K562 (cell line): ENCODE data around the gene CASP9. TPM values are rescaled to one million over a fixed set of nuclear protein-coding genes. Genes with fewer than 3 reads are reported as not detected.
A peak's percentile ranks its signal among the peaks of the same experiment; 100 is the strongest.

Experiments
- DPF2 ChIP-seq: fragments of 450-650 bp; IDR thresholded peaks from 2 replicates; pipeline ENCODE4 v1.6.1; 2016
- EGR1 ChIP-seq: fragments of 450-650 bp; conservative IDR thresholded peaks from 2 replicates; pipeline ENCODE4 v1.6.1; 2017; ENCODE audit warnings: mild to moderate bottlenecking
- MEIS2 ChIP-seq: fragments of 450-650 bp; IDR thresholded peaks from 2 replicates; pipeline ENCODE4 v1.6.1; 2014; ENCODE audit warnings: mild to moderate bottlenecking; ENCODE audit not compliant: partially characterized antibody
- MXI1 ChIP-seq: IDR thresholded peaks from 2 replicates; pipeline ENCODE4 v1.6.1; 2011; ENCODE audit warnings: low read depth, mild to moderate bottlenecking, improper control_type of control experiment, low read length
- PHF8 ChIP-seq: fragments of 200-600 bp; sonication (generic); IDR thresholded peaks from 2 replicates; pipeline ENCODE4 v1.6.1; 2012; ENCODE audit warnings: mixed run types, mild to moderate bottlenecking, inconsistent platforms, low read length, moderate library complexity, borderline replicate concordance
- RBM25 ChIP-seq: fragments of 200-400 bp; formaldehyde crosslinking; IDR thresholded peaks from 2 replicates; pipeline ENCODE4 v1.6.1; 2018; ENCODE audit warnings: low read length, low read depth, moderate library complexity; ENCODE audit not compliant: severe bottlenecking
- YY1 ChIP-seq, 3 experiments: IDR thresholded peaks; 2 replicates each; pipeline ENCODE4 v1.6.1; 2011; ENCODE audit warnings: low read length in 2 of 3, mild to moderate bottlenecking in 2 of 3, moderate library complexity in 2 of 3, borderline replicate concordance in 1 of 3, control low read depth in 1 of 3, low read depth in 1 of 3; ENCODE audit not compliant: insufficient read depth in 3 of 3, insufficient replicate concordance in 2 of 3, control insufficient read depth in 1 of 3, insufficient read length in 1 of 3; ENCODE audit errors: extremely low read depth in 1 of 3
- ZBTB40 ChIP-seq, 2 experiments: fragments of 450-650 bp in 1 of 2; sonication (generic) in 1 of 2; formaldehyde crosslinking in 1 of 2; IDR thresholded peaks; 2 replicates each; pipeline versions ENCODE4 v1.7.1 to v1.9.0; 2016 to 2022; ENCODE audit warnings: inconsistent platforms in 1 of 2, mild to moderate bottlenecking in 1 of 2, missing genetic modification reagents in 1 of 2
- polyA plus RNA-seq, 8 experiments: library from polyadenylated mRNA; depleted of rRNA in 4 of 8; stranded (reverse) in 5 of 8; unstranded in 3 of 8; fragments of >200 nt; fragmentation: Nextera tagmentation in 2 of 8; fragmentation: Illumina TruSeq in 1 of 8; extraction: Ambion mirVana in 2 of 8; extraction: Trizol in 1 of 8; gene quantifications; 2 replicates each; pipeline versions ENCODE4 v1.2.1 to v1.2.3, GENCODE V29; 2011 to 2014; ENCODE audit warnings: inconsistent platforms in 1 of 8, missing spikeins in 1 of 8
- total RNA-seq, 7 experiments: library from RNA; depleted of rRNA in 6 of 7; stranded (reverse); fragments of >200 nt in 6 of 7; fragmentation: Illumina TruSeq in 2 of 7; extraction: Trizol in 2 of 7; gene quantifications; 2 replicates each; pipeline versions ENCODE4 v1.2.1 to v1.2.3, GENCODE V29; 2011 to 2021; ENCODE audit warnings: low replicate concordance in 1 of 7
- TF ChIP-seq, protein P1 (sequence below), 2 experiments: fragments of 450-650 bp in 1 of 2; sonication (generic) in 1 of 2; formaldehyde crosslinking in 1 of 2; IDR thresholded peaks in 1 of 2; conservative IDR thresholded peaks in 1 of 2; 2 replicates each; pipeline versions ENCODE4 v1.6.1 to v1.8.1; 2016 to 2023; ENCODE audit warnings: mild to moderate bottlenecking in 2 of 2, moderate library complexity in 2 of 2, inconsistent platforms in 1 of 2, missing genetic modification reagents in 1 of 2
- TF ChIP-seq, protein P2 (sequence below): fragments of 450-650 bp; IDR thresholded peaks from 2 replicates; pipeline ENCODE4 v1.6.1; 2016

The CASP9 gene
- total and polyA plus RNA-seq, 9 of the 15 experiments (the other 6 are each of a cell fraction or from before 2014, with no cell fraction given), result 10.8 to 54.1 (median 30.7) TPM

- TF ChIP-seq RBM25, result no peak
- TF ChIP-seq, protein P1, sequence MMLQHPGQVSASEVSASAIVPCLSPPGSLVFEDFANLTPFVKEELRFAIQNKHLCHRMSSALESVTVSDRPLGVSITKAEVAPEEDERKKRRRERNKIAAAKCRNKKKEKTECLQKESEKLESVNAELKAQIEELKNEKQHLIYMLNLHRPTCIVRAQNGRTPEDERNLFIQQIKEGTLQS (IDR thresholded peaks at IDR 0.05), result 0 out of 2 replicates have a peak, but pooled peaks have one; percentile 82
- TF ChIP-seq, protein P1 (CRISPR knock-in tag; conservative IDR thresholded peaks at IDR 0.05), result no peak
- TF ChIP-seq, protein P2, sequence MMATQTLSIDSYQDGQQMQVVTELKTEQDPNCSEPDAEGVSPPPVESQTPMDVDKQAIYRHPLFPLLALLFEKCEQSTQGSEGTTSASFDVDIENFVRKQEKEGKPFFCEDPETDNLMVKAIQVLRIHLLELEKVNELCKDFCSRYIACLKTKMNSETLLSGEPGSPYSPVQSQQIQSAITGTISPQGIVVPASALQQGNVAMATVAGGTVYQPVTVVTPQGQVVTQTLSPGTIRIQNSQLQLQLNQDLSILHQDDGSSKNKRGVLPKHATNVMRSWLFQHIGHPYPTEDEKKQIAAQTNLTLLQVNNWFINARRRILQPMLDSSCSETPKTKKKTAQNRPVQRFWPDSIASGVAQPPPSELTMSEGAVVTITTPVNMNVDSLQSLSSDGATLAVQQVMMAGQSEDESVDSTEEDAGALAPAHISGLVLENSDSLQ, result peak; percentile 61
- peak; percentile 80 for TF ChIP-seq EGR1
- peak; percentile 27; the same call in 1 of the 2 replicates for TF ChIP-seq ZBTB40 (IDR thresholded peaks at IDR 0.05)
- no peak for TF ChIP-seq ZBTB40 (CRISPR knock-in tag; IDR thresholded peaks at IDR 0.05)
- peak; percentile 51 for TF ChIP-seq MEIS2
- TF ChIP-seq MXI1, result no peak
- peak in 2 of 3 experiments; percentile 10 to 40 for TF ChIP-seq YY1 (IDR thresholded peaks at IDR 0.05; ENCODE audit: borderline replicate concordance in 1 of 3, control insufficient read depth in 1 of 3, extremely low read depth in 1 of 3, insufficient read depth in 3 of 3, insufficient read length in 1 of 3, insufficient replicate concordance in 2 of 3, low read depth in 1 of 3, low read length in 2 of 3)
- 0 out of 2 replicates have a peak, but pooled peaks have one; percentile 14 for TF ChIP-seq DPF2
- peak; percentile 31; the same call in 1 of the 2 replicates for TF ChIP-seq PHF8
Observed at GRCh38 chr1:15525050-15526020, 1.3 kb upstream of the CASP9 start (continued).
